Heart right ventricle (tissue), 16 donors: ENCODE data around the gene CNTN5. TPM values are rescaled to one million over a fixed set of nuclear protein-coding genes. Genes with fewer than 3 reads are reported as not detected.

Experiments used
- ATAC-seq, 8 donors: fragments of 200-7000 bp; cut with Tn5 transposase; one replicate each; pipeline ENCODE4 v1.9.1; 2020; ENCODE audit warnings: mild to moderate bottlenecking in 8 of 8, moderate library complexity in 8 of 8, moderate number of reproducible peaks in 1 of 8
- DNase-seq, 2 donors: peaks; one replicate each; pipeline ENCODE4 v3.0.0-alpha.2; 2020
- H3K27ac ChIP-seq, 10 donors: fragments of 200-600 bp; sonication (generic) in 2 of 10; one replicate each; pipeline versions ENCODE4 v1.5.0 to v1.8.0; 2020 to 2022; ENCODE audit warnings: mild to moderate bottlenecking in 3 of 10
- H3K27me3 ChIP-seq, 7 donors: fragments of 200-600 bp; one replicate each; pipeline ENCODE4 v1.8.0; 2021 to 2022; ENCODE audit warnings: mild to moderate bottlenecking in 2 of 7
- H3K36me3 ChIP-seq, 9 donors: fragments of 200-600 bp; sonication (generic) in 1 of 9; one replicate each; pipeline versions ENCODE4 v1.5.0 to v1.8.0; 2020 to 2022; ENCODE audit warnings: mild to moderate bottlenecking in 2 of 9
- H3K4me1 ChIP-seq, 9 donors: fragments of 200-600 bp; sonication (generic) in 1 of 9; one replicate each; pipeline versions ENCODE4 v1.5.0 to v1.8.0; 2020 to 2022; ENCODE audit warnings: mild to moderate bottlenecking in 4 of 9
- H3K4me3 ChIP-seq, 10 donors: fragments of 200-600 bp; sonication (generic) in 2 of 10; one replicate each; pipeline versions ENCODE4 v1.5.0 to v1.8.0; 2020 to 2022; ENCODE audit warnings: mild to moderate bottlenecking in 7 of 10, moderate library complexity in 2 of 10
- H3K9me3 ChIP-seq, 11 donors: fragments of 200-600 bp in 10 of 11; sonication (generic) in 2 of 11; one replicate each; pipeline versions ENCODE4 v1.5.0 to v1.8.0; 2013 to 2022; ENCODE audit warnings: mild to moderate bottlenecking in 2 of 11, control low read depth in 1 of 11, moderate library complexity in 1 of 11
- WGBS, 2 donors: extraction: QIAGEN DNeasy Blood & Tissue Kit; methylation state at CpG; one replicate each; pipeline ENCODE4 v1.1.7; 2013; ENCODE audit warnings: inconsistent platforms in 1 of 2; 5-methylcytosine and 5-hydroxymethylcytosine counted together
- intact Hi-C, 10 donors: fragments of 100-400 bp; cut with DNase I; formaldehyde crosslinking; loops; one replicate each; pipeline versions ENCODE4 v1.11.1 to v1.14.2; 2022
- polyA plus RNA-seq, 2 donors: library from polyadenylated mRNA; stranded (reverse); fragments of 200-250 nt; gene quantifications; one replicate each; pipeline ENCODE4 v1.2.3, GENCODE V29; 2013
- total RNA-seq, 10 donors: library from RNA; stranded (reverse); fragmentation: NEBNext Ultra II Directional in 3 of 10; extraction: Animal tissue kit (Norgen Biotek cat#: 25700) in 3 of 10; gene quantifications; one replicate each; pipeline versions ENCODE4 v1.2.1 to v1.2.4, GENCODE V29; 2021 to 2023
- TF ChIP-seq, protein P1 (sequence below), 9 donors: fragments of 200-600 bp; sonication (generic) in 2 of 9; IDR thresholded peaks; one replicate each; pipeline versions ENCODE4 v1.5.0 to v1.8.0; 2021 to 2022; ENCODE audit warnings: antibody characterized with exemption in 9 of 9, mild to moderate bottlenecking in 5 of 9, moderate library complexity in 1 of 9
- donor health status: Arrhythmogenic right ventricular cardiomyopathy.
- donor health status: ischemic (EF 13 %, LVEDD 7.1; RV severe dilation, severe dysfunction).
- donor health status: healthy with polysubstance abuse.
- donor health status: DM: no; HTN: yes; CAD: no.
- donor health status: DM: no; HTN: no; CAD: no.
- donor health status: ischemic (EF 25% LVEDD 6.9; RV normal size, moderate dysfunction).
- donor health status: ischemic (EF 25% LVEDD 5.7; RV mildly dilated, moderate dysfunction).
- donor health status: healthy.
- donor health status: DM: yes; HTN: yes; CAD: no.
- donor health status: Ischemic cardiomyopathy.
- donor health status: ischemic (EF 35%, LVEDD 5.7; RV mildly dilated, moderate dysfunction).
- donor health status: nonischemic (EF 11% LVEDD 7.7; RV severe dilation, severe dysfunction).
- donor health status: DM: yes; HTN: yes; CAD: no.
- donor health status: PGD.
- donor health status: ischemic (EF 29% LVEDD 5.4; RV normal size, mild dysfunction).
- donor health status: nonischemic (EF 23%, LVEDD 6.1; RV moderate dilation, normal function).

Gene CNTN5
- total and polyA plus RNA-seq, 12 donors: 0.05 to 0.35 (median 0.17) TPM; not detected in 6

DNA sequence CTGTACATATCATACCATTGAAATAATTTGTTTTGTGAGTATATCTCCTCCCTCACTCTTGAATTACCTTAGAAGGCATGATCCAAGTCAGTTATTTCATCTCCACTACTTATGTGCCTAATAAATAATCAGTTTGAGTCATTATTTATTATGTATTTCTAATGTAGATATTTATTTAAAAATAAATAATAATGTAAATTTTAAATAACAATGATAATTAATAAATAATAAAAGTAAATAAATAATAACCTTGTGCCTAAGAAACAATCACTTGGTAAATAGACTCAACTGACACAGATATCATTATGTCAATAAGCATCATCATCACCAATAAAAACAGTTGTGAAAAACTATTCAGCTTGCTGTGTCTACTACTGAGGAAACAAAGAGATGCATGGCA lies 213.8 kb downstream of the CNTN5 start:
- no peak for ATAC-seq
- DNase-seq: no peak
- TF ChIP-seq, protein P1, sequence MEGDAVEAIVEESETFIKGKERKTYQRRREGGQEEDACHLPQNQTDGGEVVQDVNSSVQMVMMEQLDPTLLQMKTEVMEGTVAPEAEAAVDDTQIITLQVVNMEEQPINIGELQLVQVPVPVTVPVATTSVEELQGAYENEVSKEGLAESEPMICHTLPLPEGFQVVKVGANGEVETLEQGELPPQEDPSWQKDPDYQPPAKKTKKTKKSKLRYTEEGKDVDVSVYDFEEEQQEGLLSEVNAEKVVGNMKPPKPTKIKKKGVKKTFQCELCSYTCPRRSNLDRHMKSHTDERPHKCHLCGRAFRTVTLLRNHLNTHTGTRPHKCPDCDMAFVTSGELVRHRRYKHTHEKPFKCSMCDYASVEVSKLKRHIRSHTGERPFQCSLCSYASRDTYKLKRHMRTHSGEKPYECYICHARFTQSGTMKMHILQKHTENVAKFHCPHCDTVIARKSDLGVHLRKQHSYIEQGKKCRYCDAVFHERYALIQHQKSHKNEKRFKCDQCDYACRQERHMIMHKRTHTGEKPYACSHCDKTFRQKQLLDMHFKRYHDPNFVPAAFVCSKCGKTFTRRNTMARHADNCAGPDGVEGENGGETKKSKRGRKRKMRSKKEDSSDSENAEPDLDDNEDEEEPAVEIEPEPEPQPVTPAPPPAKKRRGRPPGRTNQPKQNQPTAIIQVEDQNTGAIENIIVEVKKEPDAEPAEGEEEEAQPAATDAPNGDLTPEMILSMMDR (IDR thresholded peaks at IDR 0.05): no peak
- H3K4me3 ChIP-seq: no peak overlapping the region
- no peaks in the 10 kb centered on the region for H3K27me3 ChIP-seq
- H3K36me3 ChIP-seq: no peaks in the 10 kb centered on the region
- intact Hi-C loops: no loop called here
- no peaks in the 10 kb centered on the region for H3K4me1 ChIP-seq
- peaks cover 0 to 21% (median 0%) of the 10 kb centered on the region in 11 donors for H3K9me3 ChIP-seq
- no peak overlapping the region for H3K27ac ChIP-seq

DNA sequence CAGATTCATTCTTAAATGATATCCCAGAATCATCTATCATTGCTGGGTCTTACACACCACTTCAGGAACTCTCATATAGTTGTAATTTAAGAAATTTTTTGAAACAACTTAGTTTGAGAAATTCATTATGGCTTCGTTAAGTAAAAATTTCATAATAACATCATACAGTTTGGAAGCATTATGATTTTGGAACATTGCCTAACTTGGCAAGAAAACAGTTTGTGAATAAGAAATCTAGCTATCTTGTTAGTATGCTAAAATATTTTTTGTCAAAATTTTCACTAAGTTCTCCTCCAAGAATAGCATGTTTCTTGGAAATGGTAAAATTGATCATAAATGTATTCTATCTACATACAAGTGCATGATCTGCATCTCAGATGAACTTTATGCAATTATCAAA lies 217.7 kb downstream of the CNTN5 start:
- intact Hi-C loops: no loop called here
- Histone ChIP-seq H3K4me3 (no peak overlapping the region), H3K27me3 (no peaks in the 10 kb centered on the region), H3K27ac (no peak overlapping the region), H3K36me3 (no peaks in the 10 kb centered on the region), H3K9me3 (peaks cover 0 to 4% (median 0%) of the 10 kb centered on the region in 11 donors), H3K4me1 (no peaks in the 10 kb centered on the region)
- 56 to 65% methylated on average over 1 of the region's 1 CpG for WGBS, 2 donors
- TF ChIP-seq, protein P1 (IDR thresholded peaks at IDR 0.05): no peak
- no peak for ATAC-seq
- no peak for DNase-seq

DNA sequence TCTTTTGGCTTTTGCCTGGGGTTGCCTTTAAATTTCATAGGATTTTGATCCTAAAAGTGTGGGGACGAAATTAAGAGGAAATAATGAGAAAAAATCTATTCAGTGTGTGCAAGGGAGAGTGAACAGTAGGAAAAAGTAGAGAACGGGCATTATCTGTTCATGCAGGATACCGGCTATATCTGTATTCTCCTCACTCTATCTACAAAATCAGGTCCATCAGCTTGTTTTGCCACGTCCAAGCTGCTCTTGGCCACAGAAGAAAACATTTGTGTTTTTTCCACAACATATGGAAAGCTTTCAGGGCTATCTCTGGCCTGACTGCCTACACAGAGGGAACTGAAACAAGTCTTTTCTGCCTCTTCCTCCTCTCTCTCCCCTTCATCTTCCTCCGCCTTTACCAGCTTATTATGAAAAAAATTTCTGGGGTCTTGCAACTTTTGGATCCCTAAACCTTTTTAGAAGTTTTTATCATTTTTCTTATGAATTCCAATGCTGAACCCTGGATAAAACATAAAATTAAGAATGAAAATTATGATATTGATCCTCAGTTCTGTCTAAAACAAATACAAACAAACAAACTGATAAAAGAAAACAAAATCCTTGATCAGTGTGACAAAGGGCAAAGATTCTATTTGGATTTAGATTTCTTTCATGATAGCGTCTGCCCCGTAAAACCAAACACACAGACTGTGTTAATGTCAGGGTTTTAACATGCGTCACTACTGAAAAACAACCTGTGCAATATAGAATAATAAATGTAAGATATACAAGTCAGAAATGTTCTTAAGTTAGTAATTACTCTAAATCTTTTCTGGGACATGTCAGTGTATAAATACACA lies 219.7 kb downstream of the CNTN5 start:
- Histone ChIP-seq H3K36me3 (no peaks in the 10 kb centered on the region), H3K9me3 (peaks cover 0 to 4% (median 0%) of the 10 kb centered on the region in 11 donors), H3K4me3 (no peak overlapping the region), H3K4me1 (no peaks in the 10 kb centered on the region), H3K27me3 (no peaks in the 10 kb centered on the region), H3K27ac (no peak overlapping the region)
- 75 to 78% methylated on average over 8 of the region's 8 CpGs for WGBS, 2 donors
- ATAC-seq (no peak), DNase-seq (no peak)
- intact Hi-C loops: no loop called here
- TF ChIP-seq, protein P1 (IDR thresholded peaks at IDR 0.05): no peak

DNA sequence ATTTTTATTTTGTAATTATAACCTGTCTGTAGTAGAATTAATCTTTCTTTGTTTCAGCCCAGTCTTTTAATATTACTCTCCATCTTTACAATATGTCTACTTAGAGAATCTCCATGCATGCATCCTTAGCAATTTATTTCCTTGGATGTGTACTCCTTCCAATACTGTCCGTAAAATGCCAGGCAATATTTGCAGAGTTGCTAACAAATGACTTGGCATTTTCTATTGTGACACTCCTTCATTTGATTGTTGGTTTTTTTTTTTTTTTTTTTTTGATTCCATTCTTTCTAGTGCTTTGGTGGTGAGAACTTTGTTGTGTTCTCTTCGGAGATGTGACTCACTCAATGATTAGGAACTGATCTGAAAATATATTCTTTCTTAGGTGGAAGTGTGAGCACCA lies 220.3 kb downstream of the CNTN5 start:
- no peaks in the 10 kb centered on the region for H3K36me3 ChIP-seq
- no peaks in the 10 kb centered on the region for H3K27me3 ChIP-seq
- H3K4me1 ChIP-seq: no peaks in the 10 kb centered on the region
- WGBS, 2 donors: 75 to 83% methylated on average over 2 of the region's 2 CpGs
- peaks cover 0 to 4% (median 0%) of the 10 kb centered on the region in 11 donors for H3K9me3 ChIP-seq
- ATAC-seq: no peak
- no peak overlapping the region for H3K27ac ChIP-seq
- no peak for DNase-seq
- TF ChIP-seq, protein P1 (IDR thresholded peaks at IDR 0.05): no peak
- H3K4me3 ChIP-seq: no peak overlapping the region
- intact Hi-C loops: no loop called here
